Loucy (cell line): ENCODE measurements around the gene KDM4E.

Experiments used
- H2AFZ ChIP-seq: fragments of 200-600 bp; sonication (generic); 2 replicates; pipeline ENCODE4 v1.6.0; 2016; ENCODE audit warnings: antibody characterized with exemption, mild to moderate bottlenecking, low read length, moderate library complexity
- H3F3A ChIP-seq: fragments of 200-600 bp; 2 replicates; pipeline ENCODE4 v1.6.0; 2016; ENCODE audit warnings: antibody characterized with exemption, low read depth, mild to moderate bottlenecking
- H3K27me3 ChIP-seq: fragments of 200-600 bp; sonication (generic); 2 replicates; pipeline ENCODE4 v1.6.1; 2014; ENCODE audit warnings: low read length, mild to moderate bottlenecking; ENCODE audit not compliant: insufficient read depth, poor library complexity, severe bottlenecking
- H3K36me3 ChIP-seq: fragments of 200-600 bp; sonication (generic); 2 replicates; pipeline ENCODE4 v1.6.1; 2016; ENCODE audit warnings: low read length; ENCODE audit not compliant: insufficient read depth
- H3K4me1 ChIP-seq: fragments of 200-600 bp; sonication (generic); 2 replicates; pipeline ENCODE4 v1.5.1; 2014; ENCODE audit warnings: low read length, mild to moderate bottlenecking; ENCODE audit not compliant: insufficient read depth, poor library complexity, severe bottlenecking
- H3K4me2 ChIP-seq: fragments of 200-600 bp; sonication (generic); 2 replicates; pipeline ENCODE4 v1.6.0; 2014; ENCODE audit warnings: antibody characterized with exemption, low read length, low read depth, mild to moderate bottlenecking; ENCODE audit not compliant: poor library complexity, severe bottlenecking
- H3K4me3 ChIP-seq: fragments of 200-600 bp; sonication (generic); 2 replicates; pipeline ENCODE4 v1.5.1; 2014; ENCODE audit warnings: low read length, mild to moderate bottlenecking, mixed read lengths; ENCODE audit not compliant: poor library complexity, severe bottlenecking
- H3K79me2 ChIP-seq: fragments of 200-600 bp; sonication (generic); 2 replicates; pipeline ENCODE4 v1.6.1; 2014; ENCODE audit warnings: low read length; ENCODE audit not compliant: insufficient read depth
- H3K9ac ChIP-seq: fragments of 200-600 bp; sonication (generic); 2 replicates; pipeline ENCODE4 v1.6.0; 2014; ENCODE audit warnings: mild to moderate bottlenecking, low read depth, low read length, moderate library complexity; ENCODE audit not compliant: poor library complexity, severe bottlenecking
- H3K9me2 ChIP-seq: fragments of 200-600 bp; sonication (generic); replicated peaks from 2 replicates; pipeline ENCODE4 v1.6.1; 2016; ENCODE audit warnings: low read depth, low read length, mixed read lengths
- H3K9me3 ChIP-seq: fragments of 200-600 bp; sonication (generic); 2 replicates; pipeline ENCODE4 v1.6.1; 2014; ENCODE audit warnings: mild to moderate bottlenecking, antibody characterized with exemption, low read length, low read depth; ENCODE audit not compliant: insufficient read depth
- H4K20me1 ChIP-seq: fragments of 200-600 bp; sonication (generic); 2 replicates; pipeline ENCODE4 v1.6.0; 2014; ENCODE audit warnings: antibody characterized with exemption, low read length, mild to moderate bottlenecking; ENCODE audit not compliant: insufficient read depth, poor library complexity, severe bottlenecking
- EZH2phosphoT487 ChIP-seq: fragments of 200-600 bp; IDR thresholded peaks from 2 replicates; pipeline ENCODE4 v1.6.1; 2018; ENCODE audit warnings: antibody characterized with exemption, mild to moderate bottlenecking, moderate library complexity, borderline replicate concordance
- TF ChIP-seq, protein P1 (sequence below): fragments of 200-600 bp; sonication (generic); conservative IDR thresholded peaks from 2 replicates; pipeline ENCODE4 v1.5.1; 2014; ENCODE audit warnings: mild to moderate bottlenecking, antibody characterized with exemption, low read length

The KDM4E gene

DNA sequence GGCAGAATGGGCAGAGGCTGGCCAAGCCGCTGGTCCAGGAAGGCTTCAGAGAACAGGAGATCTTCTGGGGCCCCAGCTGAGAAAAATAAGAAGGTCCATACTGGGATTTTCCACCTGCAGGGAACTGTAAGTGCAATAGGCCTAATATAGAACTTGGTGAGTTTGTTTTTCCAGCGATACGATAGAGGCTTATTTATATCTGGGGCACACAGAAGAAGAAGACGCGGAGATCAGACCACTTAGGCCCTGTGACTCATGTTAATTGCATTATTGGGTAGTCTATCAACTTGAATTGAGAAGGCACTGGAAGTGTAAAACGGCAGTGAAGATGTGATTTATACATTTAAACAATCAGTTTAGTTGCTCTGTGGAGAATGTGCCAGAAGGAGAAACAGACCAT lies 34.0 kb downstream of the KDM4E start:
- Histone ChIP-seq H3K36me3 (no peaks in the 10 kb centered on the region), H3K79me2 (no peaks in the 10 kb centered on the region), H3K9ac (no peak overlapping the region), H3K27me3 (peaks cover 6% of the 10 kb centered on the region), H3K9me3 (no peaks in the 10 kb centered on the region), H2AFZ (no peak overlapping the region), H3K4me2 (no peak overlapping the region), H3F3A (no peaks in the 10 kb centered on the region), H3K4me3 (no peak overlapping the region), H4K20me1 (no peaks in the 10 kb centered on the region), H3K4me1 (no peaks in the 10 kb centered on the region), H3K9me2 (0 out of 2 replicates have a peak, but pooled peaks cover 5% of the 10 kb centered on the region)
- TF ChIP-seq EZH2phosphoT487 = no peak
- TF ChIP-seq, protein P1, sequence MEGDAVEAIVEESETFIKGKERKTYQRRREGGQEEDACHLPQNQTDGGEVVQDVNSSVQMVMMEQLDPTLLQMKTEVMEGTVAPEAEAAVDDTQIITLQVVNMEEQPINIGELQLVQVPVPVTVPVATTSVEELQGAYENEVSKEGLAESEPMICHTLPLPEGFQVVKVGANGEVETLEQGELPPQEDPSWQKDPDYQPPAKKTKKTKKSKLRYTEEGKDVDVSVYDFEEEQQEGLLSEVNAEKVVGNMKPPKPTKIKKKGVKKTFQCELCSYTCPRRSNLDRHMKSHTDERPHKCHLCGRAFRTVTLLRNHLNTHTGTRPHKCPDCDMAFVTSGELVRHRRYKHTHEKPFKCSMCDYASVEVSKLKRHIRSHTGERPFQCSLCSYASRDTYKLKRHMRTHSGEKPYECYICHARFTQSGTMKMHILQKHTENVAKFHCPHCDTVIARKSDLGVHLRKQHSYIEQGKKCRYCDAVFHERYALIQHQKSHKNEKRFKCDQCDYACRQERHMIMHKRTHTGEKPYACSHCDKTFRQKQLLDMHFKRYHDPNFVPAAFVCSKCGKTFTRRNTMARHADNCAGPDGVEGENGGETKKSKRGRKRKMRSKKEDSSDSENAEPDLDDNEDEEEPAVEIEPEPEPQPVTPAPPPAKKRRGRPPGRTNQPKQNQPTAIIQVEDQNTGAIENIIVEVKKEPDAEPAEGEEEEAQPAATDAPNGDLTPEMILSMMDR = no peak

DNA sequence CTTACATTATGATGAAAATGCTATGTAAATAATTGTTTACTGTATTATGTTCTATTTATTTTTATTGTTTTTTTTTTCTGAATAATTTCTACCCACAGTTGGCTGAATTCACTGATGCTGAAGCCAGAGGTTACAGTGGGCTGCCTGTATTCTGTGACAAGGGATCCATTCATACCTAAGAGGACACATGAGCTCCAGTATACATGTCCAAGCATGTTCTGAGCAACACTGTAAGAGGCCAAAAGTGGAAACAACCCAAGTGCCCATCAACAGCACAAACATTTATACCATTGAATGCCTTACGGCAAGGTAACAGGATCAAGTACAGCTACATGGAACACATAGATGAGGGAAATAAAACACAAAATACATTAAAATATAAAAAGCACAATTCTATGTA lies 40.3 kb downstream of the KDM4E start:
- Histone ChIP-seq H3K4me1 (peaks cover 16% of the 10 kb centered on the region), H3K79me2 (peaks cover 35% of the 10 kb centered on the region), H3K9me3 (no peaks in the 10 kb centered on the region), H2AFZ (no peak overlapping the region), H3K27me3 (peaks cover 6% of the 10 kb centered on the region), H3K9me2 (no peaks in the 10 kb centered on the region), H3K4me3 (no peak overlapping the region), H3K36me3 (no peaks in the 10 kb centered on the region), H3K4me2 (no peak overlapping the region), H3F3A (no peaks in the 10 kb centered on the region), H4K20me1 (peaks cover 10% of the 10 kb centered on the region), H3K9ac (no peak overlapping the region)
- TF ChIP-seq EZH2phosphoT487 = no peak
- TF ChIP-seq, protein P1 = no peak

GRCh38 chr11:95066716-95067038 lies 41.6 kb downstream of the KDM4E start, which contains the start of gene SRSF8:
TSS of gene SRSF8 (plus strand) at chr11:95066919. CDS start at chr11:95067227, 308 bp downstream.
- Histone ChIP-seq H3K9ac (peak within 1 kb of the TSS; percentile 91), H3K4me3 (peak within 1 kb of the TSS; percentile 95), H3K27me3 (no peaks in the 10 kb centered on the region), H3K79me2 (peaks cover 47% of the 10 kb centered on the region), H3K9me2 (no peaks in the 10 kb centered on the region), H3K4me1 (peaks cover 29% of the 10 kb centered on the region), H3K36me3 (no peaks in the 10 kb centered on the region), H3K9me3 (no peaks in the 10 kb centered on the region), H3K4me2 (peak within 1 kb of the TSS; percentile 78), H2AFZ (peak within 1 kb of the TSS; percentile 86), H3F3A (no peaks in the 10 kb centered on the region), H4K20me1 (peaks cover 15% of the 10 kb centered on the region)
- TF ChIP-seq EZH2phosphoT487 = no peak
- TF ChIP-seq, protein P1 = no peak
